GM23248 (cell line): ENCODE measurements around the gene INO80B.

Experiments
- EZH2 ChIP-seq: fragments of 200-600 bp; sonication (generic); IDR thresholded peaks from 2 replicates; pipeline ENCODE4 v1.6.1; 2018; ENCODE audit warnings: antibody characterized with exemption, mild to moderate bottlenecking; ENCODE audit not compliant: insufficient read depth, poor library complexity, severe bottlenecking
- EZH2phosphoT487 ChIP-seq: fragments of 200-600 bp; sonication (generic); IDR thresholded peaks from 2 replicates; pipeline ENCODE4 v1.6.1; 2018; ENCODE audit warnings: antibody characterized with exemption, moderate library complexity, mild to moderate bottlenecking, low read depth; ENCODE audit not compliant: insufficient read depth

- no peak for TF ChIP-seq EZH2
- TF ChIP-seq EZH2phosphoT487 = no peak
Observed at GRCh38 chr2:74482801-74483674, 28.2 kb downstream of the INO80B start, which contains the start of the genes CCDC142 and TTC31.
